AG09309 (cell line): Measurements from ENCODE around the gene ACSF3.

Experiments used
- DNase-seq: peaks from one replicate; pipeline ENCODE4 v3.0.0-alpha.2; 2010; ENCODE audit warnings: low read depth
- H3K4me3 ChIP-seq: 2 replicates; pipeline ENCODE4 v1.5.1; 2011; ENCODE audit warnings: mild to moderate bottlenecking, low read depth, low read length, moderate library complexity; ENCODE audit not compliant: control insufficient read depth
- TF ChIP-seq, protein P1 (sequence below): IDR thresholded peaks from 2 replicates; pipeline ENCODE4 v1.5.1; 2011; ENCODE audit warnings: mild to moderate bottlenecking, low read depth, low read length, inconsistent platforms; ENCODE audit not compliant: insufficient read depth, control insufficient read depth; ENCODE audit errors: missing control alignments

ACSF3 gene

GRCh38 chr16:89079434-89079980 is 14.1 kb upstream of the ACSF3 start:
- no peak for DNase-seq
- H3K4me3 ChIP-seq, result no peak overlapping the region
- TF ChIP-seq, protein P1, sequence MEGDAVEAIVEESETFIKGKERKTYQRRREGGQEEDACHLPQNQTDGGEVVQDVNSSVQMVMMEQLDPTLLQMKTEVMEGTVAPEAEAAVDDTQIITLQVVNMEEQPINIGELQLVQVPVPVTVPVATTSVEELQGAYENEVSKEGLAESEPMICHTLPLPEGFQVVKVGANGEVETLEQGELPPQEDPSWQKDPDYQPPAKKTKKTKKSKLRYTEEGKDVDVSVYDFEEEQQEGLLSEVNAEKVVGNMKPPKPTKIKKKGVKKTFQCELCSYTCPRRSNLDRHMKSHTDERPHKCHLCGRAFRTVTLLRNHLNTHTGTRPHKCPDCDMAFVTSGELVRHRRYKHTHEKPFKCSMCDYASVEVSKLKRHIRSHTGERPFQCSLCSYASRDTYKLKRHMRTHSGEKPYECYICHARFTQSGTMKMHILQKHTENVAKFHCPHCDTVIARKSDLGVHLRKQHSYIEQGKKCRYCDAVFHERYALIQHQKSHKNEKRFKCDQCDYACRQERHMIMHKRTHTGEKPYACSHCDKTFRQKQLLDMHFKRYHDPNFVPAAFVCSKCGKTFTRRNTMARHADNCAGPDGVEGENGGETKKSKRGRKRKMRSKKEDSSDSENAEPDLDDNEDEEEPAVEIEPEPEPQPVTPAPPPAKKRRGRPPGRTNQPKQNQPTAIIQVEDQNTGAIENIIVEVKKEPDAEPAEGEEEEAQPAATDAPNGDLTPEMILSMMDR, result no peak

- no peak for DNase-seq
- no peak overlapping the region for H3K4me3 ChIP-seq
- TF ChIP-seq, protein P1, result no peak
Observed at GRCh38 chr16:89080196-89080853, 13.3 kb upstream of the ACSF3 start.

GRCh38 chr16:89081556-89081955 is 12.1 kb upstream of the ACSF3 start:
- no peak for DNase-seq
- TF ChIP-seq, protein P1, result no peak
- no peak overlapping the region for H3K4me3 ChIP-seq

GRCh38 chr16:89084411-89084810 is 9.2 kb upstream of the ACSF3 start:
- no peak overlapping the region for H3K4me3 ChIP-seq
- TF ChIP-seq, protein P1, result no peak
- DNase-seq, result no peak

GRCh38 chr16:89084814-89085612 is 8.6 kb upstream of the ACSF3 start:
- TF ChIP-seq, protein P1, result no peak
- no peak overlapping the region for H3K4me3 ChIP-seq
- DNase-seq, result no peak

- no peak for DNase-seq
- H3K4me3 ChIP-seq, result no peak overlapping the region
- TF ChIP-seq, protein P1, result no peak
Observed at GRCh38 chr16:89085755-89086154, 7.9 kb upstream of the ACSF3 start.
